22Rv1 (cell line): ENCODE measurements around the gene HIPK2.

ENCODE experiments used
- CTCF ChIP-seq: fragments of 450-650 bp; IDR thresholded peaks from 2 replicates; pipeline ENCODE4 v1.5.1; 2017; ENCODE audit warnings: mild to moderate bottlenecking
- ZFX ChIP-seq: fragments of 450-650 bp; IDR thresholded peaks from 2 replicates; pipeline ENCODE4 v1.6.1; 2017; ENCODE audit warnings: antibody characterized with exemption, borderline replicate concordance

GRCh38 chr7:139568346-139568675 is 209.5 kb downstream of the HIPK2 start:
- no peak for TF ChIP-seq CTCF
- TF ChIP-seq ZFX, result no peak
